ENCODE results near the gene USP43. TPM values are rescaled to one million over a fixed set of nuclear protein-coding genes. Genes with fewer than 3 reads are reported as not detected.

Gene USP43
- total and polyA plus RNA-seq, 2 donors from 2014 or later, result 1.9 to 7.8 TPM

GRCh38 chr17:9615486-9615885 is 29.8 kb upstream of the USP43 start:
- intact Hi-C loops (cut with DNase I), result no loop called here
- Histone ChIP-seq H3K4me1 (ENCODE audit: control insufficient read depth in 2 of 3, insufficient read depth in 2 of 3, low read depth in 1 of 3, low read length in 3 of 3) (no peaks in the 10 kb centered on the region), H3K9ac (ENCODE audit: low read length in 3 of 3) (no peak overlapping the region), H3K27me3 (ENCODE audit: control insufficient read depth, insufficient read depth, low read length) (no peaks in the 10 kb centered on the region), H3K36me3 (ENCODE audit: control insufficient read depth in 2 of 3, insufficient read depth in 3 of 3, low read length in 3 of 3) (no peaks in the 10 kb centered on the region), H3K9me3 (ENCODE audit: control insufficient read depth in 2 of 3, insufficient read depth in 1 of 3, low read length in 3 of 3) (no peaks in the 10 kb centered on the region), H3K27ac (ENCODE audit: low read depth in 2 of 2, low read length in 2 of 2) (no peak overlapping the region), H3K4me3 (ENCODE audit: low read length in 3 of 3) (no peak overlapping the region)
- FAIRE-seq, result no peak
- TF ChIP-seq CTCF (IDR thresholded peaks at IDR 0.05; ENCODE audit: borderline replicate concordance, extremely low read depth, insufficient read depth), result no peak
- DNase-seq, result no peak

DNA sequence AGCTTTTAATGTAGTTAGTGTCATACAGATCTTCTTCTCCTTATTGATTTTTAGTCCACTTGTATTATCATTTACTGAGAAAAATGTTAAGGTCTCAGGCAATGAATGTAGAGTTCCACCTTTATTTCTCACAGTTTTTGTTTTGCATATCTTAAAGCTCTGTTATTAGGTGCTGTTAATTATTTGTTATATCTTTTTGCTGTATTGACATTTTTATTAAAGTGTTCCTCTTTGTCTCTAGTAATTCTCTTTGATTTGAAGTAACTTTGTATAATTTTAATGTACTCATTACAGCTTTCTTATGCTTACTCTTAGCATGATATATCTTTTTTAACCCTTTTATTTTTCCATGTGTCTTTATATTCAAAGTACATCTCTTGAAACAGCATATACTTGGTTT is 22.4 kb upstream of the USP43 start:
- Histone ChIP-seq H3K36me3 (ENCODE audit: control insufficient read depth in 2 of 3, insufficient read depth in 3 of 3, low read length in 3 of 3) (no peaks in the 10 kb centered on the region), H3K4me1 (ENCODE audit: control insufficient read depth in 2 of 3, insufficient read depth in 2 of 3, low read depth in 1 of 3, low read length in 3 of 3) (no peaks in the 10 kb centered on the region), H3K4me3 (ENCODE audit: low read length in 3 of 3) (no peak overlapping the region), H3K9me3 (ENCODE audit: control insufficient read depth in 2 of 3, insufficient read depth in 1 of 3, low read length in 3 of 3) (peaks cover 0 to 11% (median 0%) of the 10 kb centered on the region in 3 donors), H3K27ac (ENCODE audit: low read depth in 2 of 2, low read length in 2 of 2) (no peak overlapping the region), H3K27me3 (ENCODE audit: control insufficient read depth, insufficient read depth, low read length) (no peaks in the 10 kb centered on the region), H3K9ac (ENCODE audit: low read length in 3 of 3) (no peak overlapping the region)
- intact Hi-C loops (cut with DNase I), result no loop called here
- TF ChIP-seq CTCF (IDR thresholded peaks at IDR 0.05; ENCODE audit: borderline replicate concordance, extremely low read depth, insufficient read depth), result no peak
- FAIRE-seq (no peak), DNase-seq (no peak)

GRCh38 chr17:9628509-9628908 is 16.8 kb upstream of the USP43 start:
- Histone ChIP-seq H3K4me1 (ENCODE audit: control insufficient read depth in 2 of 3, insufficient read depth in 2 of 3, low read depth in 1 of 3, low read length in 3 of 3) (no peaks in the 10 kb centered on the region), H3K27ac (ENCODE audit: low read depth in 2 of 2, low read length in 2 of 2) (no peak overlapping the region), H3K36me3 (ENCODE audit: control insufficient read depth in 2 of 3, insufficient read depth in 3 of 3, low read length in 3 of 3) (no peaks in the 10 kb centered on the region), H3K27me3 (ENCODE audit: control insufficient read depth, insufficient read depth, low read length) (no peaks in the 10 kb centered on the region), H3K9me3 (ENCODE audit: control insufficient read depth in 2 of 3, insufficient read depth in 1 of 3, low read length in 3 of 3) (peaks cover 0 to 6% (median 0%) of the 10 kb centered on the region in 3 donors), H3K4me3 (ENCODE audit: low read length in 3 of 3) (no peak overlapping the region), H3K9ac (ENCODE audit: low read length in 3 of 3) (no peak overlapping the region)
- DNase-seq, result no peak
- intact Hi-C loops (cut with DNase I), result no loop called here
- FAIRE-seq, result no peak
- no peak for TF ChIP-seq CTCF (IDR thresholded peaks at IDR 0.05; ENCODE audit: borderline replicate concordance, extremely low read depth, insufficient read depth)

DNA sequence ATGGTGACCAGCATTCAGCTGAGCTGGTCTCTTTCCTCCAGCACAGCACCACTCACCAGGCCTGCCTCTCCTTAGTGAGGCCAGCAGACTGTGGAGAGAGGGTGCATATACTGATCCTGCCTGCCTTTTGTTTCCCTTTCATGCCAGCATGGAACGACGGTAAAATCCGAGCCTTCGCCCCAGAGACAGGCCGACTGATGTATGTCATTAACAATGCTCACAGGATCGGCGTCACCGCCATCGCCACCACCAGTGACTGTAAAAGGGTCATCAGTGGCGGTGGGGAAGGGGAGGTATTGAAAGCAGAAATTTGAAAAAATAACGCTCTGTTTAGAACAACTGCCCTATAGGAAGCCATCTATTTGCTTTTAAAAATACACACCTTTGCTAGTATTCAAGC is 12.6 kb upstream of the USP43 start:
- no peak for FAIRE-seq
- Histone ChIP-seq H3K9me3 (ENCODE audit: control insufficient read depth in 2 of 3, insufficient read depth in 1 of 3, low read length in 3 of 3) (no peaks in the 10 kb centered on the region), H3K4me3 (ENCODE audit: low read length in 3 of 3) (no peak overlapping the region), H3K9ac (ENCODE audit: low read length in 3 of 3) (no peak overlapping the region), H3K27ac (ENCODE audit: low read depth in 2 of 2, low read length in 2 of 2) (no peak overlapping the region), H3K36me3 (ENCODE audit: control insufficient read depth in 2 of 3, insufficient read depth in 3 of 3, low read length in 3 of 3) (no peaks in the 10 kb centered on the region), H3K4me1 (ENCODE audit: control insufficient read depth in 2 of 3, insufficient read depth in 2 of 3, low read depth in 1 of 3, low read length in 3 of 3) (no peaks in the 10 kb centered on the region), H3K27me3 (ENCODE audit: control insufficient read depth, insufficient read depth, low read length) (no peaks in the 10 kb centered on the region)
- TF ChIP-seq CTCF (IDR thresholded peaks at IDR 0.05; ENCODE audit: borderline replicate concordance, extremely low read depth, insufficient read depth), result no peak
- DNase-seq, result no peak
- intact Hi-C loops (cut with DNase I), result no loop called here
